SIG-M5 (cell line): ENCODE data around the gene NPAS3.

ENCODE experiments used
- DNase-seq: peaks from one replicate; lab custom pipeline; 2025; lab: John Stamatoyannopoulos, UW

Gene NPAS3

DNA sequence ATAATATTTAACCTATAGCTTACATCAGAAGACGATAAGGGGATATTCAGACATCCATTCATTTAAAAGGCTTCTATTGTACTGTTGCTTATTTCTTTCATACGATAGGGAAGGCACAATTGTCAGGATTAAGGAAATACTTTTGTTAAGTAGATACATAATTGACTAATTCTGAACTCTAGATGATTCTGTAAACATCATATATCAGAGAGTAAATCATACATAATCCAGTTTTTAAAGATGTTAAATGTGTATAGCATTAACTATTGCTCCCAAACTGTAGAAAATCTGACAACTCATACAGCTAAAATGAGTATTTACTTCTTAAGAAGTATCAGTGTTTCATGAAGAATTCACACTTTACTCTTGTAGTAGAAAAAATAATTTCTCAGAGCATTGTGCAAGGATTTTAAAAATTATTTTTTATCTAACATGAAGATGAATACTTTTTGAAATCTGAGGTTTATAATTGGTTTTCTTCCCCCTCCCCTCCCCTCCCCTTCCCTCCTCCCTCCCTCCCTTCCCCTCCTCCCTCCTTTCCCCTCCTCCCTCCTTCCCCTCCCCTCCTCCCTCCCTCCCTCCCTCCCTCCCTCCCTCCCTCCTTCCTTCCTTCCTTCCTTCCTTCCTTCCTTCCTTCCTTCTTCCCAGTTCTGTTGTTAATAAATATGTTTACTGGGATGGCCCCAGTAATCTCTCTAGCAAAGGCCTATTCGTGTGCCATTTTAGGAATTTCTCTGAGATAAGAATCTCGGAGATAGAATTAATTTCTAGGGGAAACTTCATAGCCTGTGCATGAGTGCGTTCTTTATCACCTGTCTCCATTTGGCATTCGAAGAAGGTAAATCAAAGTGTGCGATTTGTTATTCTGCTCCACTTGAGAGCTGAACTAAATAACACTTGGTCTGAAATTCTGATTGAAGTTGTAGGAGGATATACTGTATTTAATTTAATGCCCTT, 2.3 kb downstream of the NPAS3 start:
- DNase-seq, result no peak

GRCh38 chr14:32941668-32942065, 3.0 kb downstream of the NPAS3 start:
- no peak for DNase-seq

DNA sequence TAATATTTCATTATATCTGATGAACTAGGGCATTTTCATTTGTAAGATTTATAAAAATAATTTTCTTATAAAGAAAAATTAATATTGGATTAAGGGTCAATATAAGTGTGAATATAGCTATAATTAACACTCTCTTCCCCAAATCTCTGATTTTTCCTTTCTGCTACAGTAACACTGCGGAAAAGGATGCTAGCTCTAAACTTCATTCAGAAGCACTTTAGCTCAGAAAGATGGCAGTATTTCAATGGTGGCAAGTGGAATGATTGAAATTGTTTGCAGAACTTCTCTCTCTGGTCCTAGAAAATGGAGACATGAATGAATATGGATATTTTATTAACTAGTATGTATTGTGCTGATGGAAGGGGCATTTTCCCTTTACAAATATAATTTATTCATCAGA, 8.4 kb downstream of the NPAS3 start:
- DNase-seq, result no peak

DNA sequence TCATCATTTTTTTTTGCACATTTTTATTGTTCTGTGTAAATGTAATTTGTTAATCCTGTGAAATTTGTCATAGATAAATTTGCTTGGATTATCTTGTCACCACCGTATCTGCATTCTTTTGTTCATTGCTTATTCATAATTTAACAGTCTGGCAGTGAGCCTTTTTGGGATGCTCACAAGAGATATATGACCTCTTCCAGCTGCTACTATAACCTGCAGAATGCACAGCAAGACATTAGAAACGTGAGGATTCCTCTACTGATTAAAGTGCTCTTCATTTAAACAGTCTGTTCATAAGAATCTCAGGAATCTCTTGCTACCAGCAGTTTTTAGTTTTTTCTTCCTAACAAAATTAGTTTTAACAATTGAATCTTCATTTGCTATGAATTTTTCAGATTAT, 9.1 kb downstream of the NPAS3 start:
- no peak for DNase-seq

DNA sequence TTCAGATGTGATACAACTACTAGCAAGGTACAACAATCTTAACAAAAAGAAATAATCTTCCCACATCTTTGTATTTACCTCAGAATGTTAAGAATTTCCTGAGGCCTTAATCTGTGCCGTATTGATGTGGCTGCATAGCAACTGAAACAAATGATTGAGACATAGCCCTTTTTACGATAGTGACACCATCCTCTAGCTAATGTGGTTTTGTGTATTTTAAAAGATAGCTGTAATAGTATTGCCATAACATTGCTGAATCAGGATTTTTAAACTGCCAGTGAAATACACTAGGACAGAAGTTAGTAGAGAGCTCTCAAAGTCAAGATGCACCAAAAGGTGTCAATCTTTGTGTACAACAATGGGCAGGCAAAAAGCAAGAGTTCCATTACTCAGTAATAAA, 11.9 kb downstream of the NPAS3 start:
- no peak for DNase-seq

GRCh38 chr14:32967421-32967820, 28.7 kb downstream of the NPAS3 start:
- no peak for DNase-seq

DNA sequence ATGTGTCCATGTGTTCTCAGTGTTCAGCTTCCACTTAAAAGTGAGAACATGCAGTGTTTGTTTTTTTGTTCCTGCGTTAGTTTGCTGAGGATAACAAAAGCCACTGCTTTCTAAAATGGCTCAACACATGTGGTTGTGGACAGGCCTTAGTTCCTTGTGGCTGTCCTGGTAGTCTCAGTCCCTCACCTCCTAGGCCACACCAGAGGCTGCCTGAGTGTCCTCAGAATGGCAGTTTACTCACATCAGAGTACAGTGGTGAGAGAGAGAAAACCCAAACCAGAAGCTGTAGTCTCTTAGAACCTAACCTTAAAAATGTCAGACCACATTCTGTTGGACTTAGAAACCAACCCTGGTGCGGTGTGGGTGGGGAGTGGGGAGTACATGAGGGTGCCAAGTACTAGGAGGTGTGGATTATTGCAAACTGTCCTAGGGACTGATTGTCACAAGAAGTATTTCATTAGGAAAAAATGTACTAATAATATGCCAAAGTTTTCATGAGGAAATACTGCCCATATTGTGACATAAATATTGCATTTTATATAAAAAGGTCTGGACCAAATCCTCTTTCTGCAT, 30.4 kb downstream of the NPAS3 start:
- no peak for DNase-seq

GRCh38 chr14:32977913-32978312, 39.2 kb downstream of the NPAS3 start:
- DNase-seq, result no peak

GRCh38 chr14:32978691-32979255, 40.1 kb downstream of the NPAS3 start:
- no peak for DNase-seq

GRCh38 chr14:32980178-32980901, 41.7 kb downstream of the NPAS3 start:
- DNase-seq, result no peak

DNA sequence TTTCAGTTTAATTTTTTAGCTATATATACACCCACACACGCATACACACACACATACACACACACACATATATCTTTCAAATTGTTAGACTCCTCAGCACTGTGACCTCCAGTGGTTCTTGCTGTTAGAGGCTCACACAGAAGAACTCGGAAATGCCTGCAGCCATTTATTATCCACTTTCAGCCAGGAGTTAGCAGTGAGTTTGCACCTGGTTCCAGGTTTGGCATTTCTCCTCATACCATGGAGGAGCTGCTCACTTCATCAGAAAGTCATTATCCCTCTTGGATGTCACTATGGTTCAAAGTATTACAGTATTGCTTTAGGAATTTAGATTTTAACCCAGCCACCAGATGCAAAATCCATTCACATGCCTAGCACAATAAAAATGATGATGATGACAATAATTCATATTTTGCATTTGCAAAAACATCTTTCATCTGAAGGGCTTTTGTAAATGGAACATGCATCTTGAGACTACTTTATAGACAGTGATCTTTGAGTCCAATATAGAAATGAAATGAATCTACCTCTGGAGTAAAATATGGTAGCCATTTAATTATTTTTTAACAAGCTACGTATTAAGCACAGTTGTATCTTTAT, 42.3 kb downstream of the NPAS3 start:
- DNase-seq, result no peak

- DNase-seq, result no peak
These were observed 45.7 kb downstream of the NPAS3 start for GRCh38 chr14:32984241-32984930.

GRCh38 chr14:32985866-32986265, 47.2 kb downstream of the NPAS3 start:
- no peak for DNase-seq

GRCh38 chr14:32986791-32987540, 48.3 kb downstream of the NPAS3 start:
- no peak for DNase-seq

DNA sequence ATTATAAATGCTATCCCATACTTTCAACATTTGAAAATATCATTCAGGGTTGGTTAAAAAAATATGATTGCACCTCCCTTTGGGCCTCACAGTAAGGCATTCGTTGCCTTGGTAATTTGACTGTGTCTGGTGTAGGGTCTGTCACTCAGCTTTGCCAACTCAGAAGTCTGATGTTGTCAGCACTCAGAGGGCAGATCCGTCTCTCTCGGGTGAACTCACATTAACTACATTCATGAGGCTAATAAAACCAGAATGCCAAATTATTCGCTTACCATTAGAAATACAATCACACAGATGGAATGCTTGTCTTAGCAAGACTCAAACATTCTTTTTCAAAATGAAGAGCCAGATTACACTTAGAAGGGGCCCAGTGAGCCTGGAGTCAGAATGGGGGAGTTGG, 53.0 kb downstream of the NPAS3 start:
- no peak for DNase-seq

DNA sequence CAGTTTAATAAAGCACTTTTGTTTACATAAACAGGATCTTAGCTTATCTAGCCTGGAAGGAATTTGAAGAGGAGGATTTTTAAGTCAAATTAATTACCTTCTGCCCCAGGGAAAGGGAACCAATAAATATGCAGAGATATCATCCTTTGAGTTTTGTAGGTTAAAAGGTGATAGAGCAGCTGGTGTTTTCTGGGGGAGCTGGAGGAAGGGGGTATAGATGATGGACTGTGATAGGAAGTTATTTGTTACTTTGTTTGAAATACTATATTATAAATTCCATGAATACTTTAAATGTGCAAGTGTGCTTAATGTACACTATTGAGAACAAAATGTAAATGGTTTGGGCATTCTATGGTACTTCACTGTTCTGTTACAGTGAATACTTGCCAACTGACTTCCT, 55.2 kb downstream of the NPAS3 start:
- DNase-seq, result no peak

GRCh38 chr14:32996343-32996742, 57.7 kb downstream of the NPAS3 start:
- DNase-seq, result no peak

GRCh38 chr14:32998433-32998832, 59.8 kb downstream of the NPAS3 start:
- no peak for DNase-seq

DNA sequence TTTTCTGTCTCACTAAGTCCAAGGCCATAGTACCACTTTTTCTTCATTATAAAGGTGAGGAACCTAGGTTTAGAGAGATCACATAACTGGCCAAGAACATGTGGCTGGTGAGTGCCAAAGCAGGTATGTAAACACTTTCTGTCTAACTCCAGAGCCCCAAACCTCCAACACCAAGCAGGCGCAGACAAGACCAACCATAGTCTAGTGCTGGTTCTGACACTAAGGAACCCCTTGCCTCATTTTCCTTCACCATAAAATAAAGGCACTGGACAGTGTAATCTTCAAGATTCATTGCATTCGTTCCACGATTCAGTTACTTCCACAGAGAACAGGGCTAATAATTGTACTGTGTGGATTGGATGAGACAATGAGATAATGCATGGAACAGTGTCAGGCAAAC, 71.0 kb downstream of the NPAS3 start:
- no peak for DNase-seq

DNA sequence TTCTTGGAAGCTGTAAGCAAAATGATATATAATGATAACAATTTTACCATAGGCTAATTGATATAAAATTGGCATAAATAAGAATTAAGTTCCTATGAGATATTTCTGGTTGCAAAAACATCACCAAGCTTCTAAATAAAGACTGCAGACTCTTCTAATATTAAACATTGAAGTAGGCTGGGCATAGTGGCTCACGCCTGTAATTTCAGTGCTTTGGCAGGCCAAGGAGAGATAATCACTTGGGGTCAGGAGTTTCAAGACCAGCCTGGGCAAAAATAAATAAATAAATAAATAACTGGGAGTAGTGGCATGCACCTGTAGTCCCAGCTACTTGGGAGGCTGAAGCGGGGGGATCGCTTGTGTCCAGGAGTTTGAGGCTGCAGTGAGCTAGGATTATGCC, 71.8 kb downstream of the NPAS3 start:
- DNase-seq, result no peak

DNA sequence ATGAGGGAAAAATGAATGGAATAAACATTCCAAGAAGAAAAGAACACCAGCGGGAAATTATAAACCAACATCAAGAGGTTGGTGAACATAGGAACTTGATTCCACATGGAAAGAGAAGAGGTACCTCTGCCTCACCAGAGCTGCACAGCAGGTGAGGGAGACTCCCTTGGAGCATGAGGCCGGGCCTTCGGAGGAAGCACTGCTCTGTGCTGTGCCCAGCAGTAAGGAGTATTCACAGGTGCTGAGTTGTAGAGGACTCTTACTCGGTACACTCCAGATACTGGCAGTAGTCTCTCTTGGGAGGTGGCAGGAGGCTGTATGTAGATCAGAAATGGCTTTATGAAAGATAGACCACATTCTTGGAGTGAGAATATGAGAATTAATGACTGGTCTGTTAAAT, 76.0 kb downstream of the NPAS3 start:
- no peak for DNase-seq
